Measurements from ENCODE around the gene BTG4.

BTG4 gene

DNA sequence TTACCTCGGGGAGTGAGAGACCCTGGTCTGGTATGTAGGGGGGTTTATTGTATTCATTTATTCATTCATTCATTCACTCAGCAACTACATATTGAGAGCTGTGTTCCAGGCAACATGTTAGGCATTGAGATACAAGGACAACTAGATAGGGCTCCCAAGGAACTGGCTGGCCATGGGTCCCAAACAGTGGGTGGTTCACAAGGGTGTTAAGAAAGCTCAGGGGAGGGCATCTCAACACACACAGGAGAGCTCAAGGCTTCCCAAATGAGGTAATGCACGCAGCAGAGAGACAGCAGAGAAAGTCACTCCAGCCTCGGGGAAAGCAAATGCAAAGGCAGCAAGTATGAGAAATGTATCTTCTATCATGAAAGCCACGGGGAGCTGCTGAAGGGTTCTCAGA lies 51.8 kb downstream of the BTG4 start:
- Histone ChIP-seq H3K79me1 (ENCODE audit: low read length) (no peaks in the 10 kb centered on the region), H2BK120ac (ENCODE audit: low read depth, low read length) (no peak overlapping the region), H3K27ac (ENCODE audit: low read depth, low read length) (no peak overlapping the region), H4K8ac (ENCODE audit: low read depth, low read length) (no peak overlapping the region), H3K56ac (ENCODE audit: low read length) (no peak overlapping the region), H3K79me2 (ENCODE audit: control insufficient read depth, insufficient read depth, low read length) (no peaks in the 10 kb centered on the region), H2BK15ac (replicated peaks; ENCODE audit: low read depth) (no peak overlapping the region), H3K9ac (ENCODE audit: low read length) (no peak overlapping the region), H2BK5ac (ENCODE audit: low read length) (no peak overlapping the region), H4K5ac (ENCODE audit: low read length) (no peak overlapping the region), H3K18ac (ENCODE audit: low read length) (no peak overlapping the region), H3K4me3 (ENCODE audit: low read length) (no peak overlapping the region), H3K27me3 (ENCODE audit: insufficient read depth, low read length, poor library complexity) (no peaks in the 10 kb centered on the region), H3K36me3 (ENCODE audit: control insufficient read depth, insufficient read depth, low read length) (no peaks in the 10 kb centered on the region), H3K4me2 (ENCODE audit: low read length) (no peak overlapping the region), H3K4ac (ENCODE audit: low read depth, low read length) (no peak overlapping the region), H3K23ac (ENCODE audit: low read length) (no peak overlapping the region), H3K4me1 (ENCODE audit: control insufficient read depth, low read depth, low read length) (no peaks in the 10 kb centered on the region), H2AK5ac (ENCODE audit: low read length) (no peak overlapping the region)
- DNase-seq = no peak
- no CpG with 5 or more reads among the region's 4 CpGs for WGBS (ENCODE audit: extremely low coverage, insufficient coverage, low lambda C conversion rate)

GRCh38 chr11:111459506-111460270 lies 52.5 kb downstream of the BTG4 start:
- no peak overlapping the region for H2BK120ac ChIP-seq (ENCODE audit: low read depth, low read length)
- H3K4me3 ChIP-seq (ENCODE audit: low read length) = no peak overlapping the region
- no peaks in the 10 kb centered on the region for H3K36me3 ChIP-seq (ENCODE audit: control insufficient read depth, insufficient read depth, low read length)
- WGBS (ENCODE audit: extremely low coverage, insufficient coverage, low lambda C conversion rate) = no CpG with 5 or more reads among the region's 9 CpGs
- no peak overlapping the region for H3K4ac ChIP-seq (ENCODE audit: low read depth, low read length)
- H2BK15ac ChIP-seq (replicated peaks; ENCODE audit: low read depth) = no peak overlapping the region
- no peak overlapping the region for H4K5ac ChIP-seq (ENCODE audit: low read length)
- no peaks in the 10 kb centered on the region for H3K79me1 ChIP-seq (ENCODE audit: low read length)
- no peak overlapping the region for H3K4me2 ChIP-seq (ENCODE audit: low read length)
- H3K79me2 ChIP-seq (ENCODE audit: control insufficient read depth, insufficient read depth, low read length) = no peaks in the 10 kb centered on the region
- no peak overlapping the region for H2BK5ac ChIP-seq (ENCODE audit: low read length)
- no peak overlapping the region for H3K18ac ChIP-seq (ENCODE audit: low read length)
- no peak overlapping the region for H3K9ac ChIP-seq (ENCODE audit: low read length)
- H3K27me3 ChIP-seq (ENCODE audit: insufficient read depth, low read length, poor library complexity) = no peaks in the 10 kb centered on the region
- H3K27ac ChIP-seq (ENCODE audit: low read depth, low read length) = no peak overlapping the region
- H3K4me1 ChIP-seq (ENCODE audit: control insufficient read depth, low read depth, low read length) = no peaks in the 10 kb centered on the region
- no peak overlapping the region for H3K56ac ChIP-seq (ENCODE audit: low read length)
- H2AK5ac ChIP-seq (ENCODE audit: low read length) = no peak overlapping the region
- peak; percentile 52 for DNase-seq
- no peak overlapping the region for H4K8ac ChIP-seq (ENCODE audit: low read depth, low read length)
- no peak overlapping the region for H3K23ac ChIP-seq (ENCODE audit: low read length)

DNA sequence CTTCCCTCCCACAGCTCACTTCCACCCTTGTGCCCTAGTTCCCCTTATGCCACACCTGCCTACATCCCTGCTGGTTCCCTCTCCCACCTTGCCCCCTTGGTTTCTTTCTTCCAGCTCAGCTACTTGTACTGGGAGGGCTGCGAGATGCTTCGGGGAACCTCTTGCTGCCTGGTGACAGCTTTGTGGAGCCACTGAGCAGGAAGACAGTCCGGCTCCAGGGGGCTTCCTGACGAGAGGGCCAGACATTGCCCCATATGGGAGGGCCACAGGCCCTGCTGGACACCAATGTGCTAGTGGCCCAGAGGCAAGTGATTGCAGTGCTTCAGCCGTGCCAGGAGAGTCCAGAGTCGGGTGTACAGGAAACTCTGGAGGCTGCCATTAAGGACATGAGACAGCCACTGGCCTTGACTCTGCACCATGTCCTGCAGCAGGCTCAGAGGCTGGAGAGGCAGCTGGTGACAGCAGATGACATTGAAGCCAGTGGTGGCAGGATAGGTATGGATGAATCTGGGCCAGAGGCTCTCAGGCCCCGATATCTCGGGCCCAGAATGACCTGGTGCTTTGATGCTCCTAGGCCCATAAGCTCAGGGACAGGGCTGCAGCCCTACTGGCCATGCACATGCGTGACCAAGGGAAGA lies 54.3 kb downstream of the BTG4 start:
- H3K27ac ChIP-seq (ENCODE audit: low read depth, low read length) = no peak overlapping the region
- H3K4me3 ChIP-seq (ENCODE audit: low read length) = no peak overlapping the region
- no peak overlapping the region for H3K4me2 ChIP-seq (ENCODE audit: low read length)
- no peaks in the 10 kb centered on the region for H3K36me3 ChIP-seq (ENCODE audit: control insufficient read depth, insufficient read depth, low read length)
- H2AK5ac ChIP-seq (ENCODE audit: low read length) = no peak overlapping the region
- H3K23ac ChIP-seq (ENCODE audit: low read length) = no peak overlapping the region
- no CpG with 5 or more reads among the region's 9 CpGs for WGBS (ENCODE audit: extremely low coverage, insufficient coverage, low lambda C conversion rate)
- H2BK5ac ChIP-seq (ENCODE audit: low read length) = no peak overlapping the region
- H3K9ac ChIP-seq (ENCODE audit: low read length) = no peak overlapping the region
- H3K79me1 ChIP-seq (ENCODE audit: low read length) = no peaks in the 10 kb centered on the region
- DNase-seq = no peak
- H3K18ac ChIP-seq (ENCODE audit: low read length) = no peak overlapping the region
- H4K5ac ChIP-seq (ENCODE audit: low read length) = no peak overlapping the region
- no peaks in the 10 kb centered on the region for H3K79me2 ChIP-seq (ENCODE audit: control insufficient read depth, insufficient read depth, low read length)
- H3K4me1 ChIP-seq (ENCODE audit: control insufficient read depth, low read depth, low read length) = no peaks in the 10 kb centered on the region
- H2BK15ac ChIP-seq (replicated peaks; ENCODE audit: low read depth) = no peak overlapping the region
- no peaks in the 10 kb centered on the region for H3K27me3 ChIP-seq (ENCODE audit: insufficient read depth, low read length, poor library complexity)
- no peak overlapping the region for H2BK120ac ChIP-seq (ENCODE audit: low read depth, low read length)
- no peak overlapping the region for H4K8ac ChIP-seq (ENCODE audit: low read depth, low read length)
- no peak overlapping the region for H3K56ac ChIP-seq (ENCODE audit: low read length)
- H3K4ac ChIP-seq (ENCODE audit: low read depth, low read length) = no peak overlapping the region

DNA sequence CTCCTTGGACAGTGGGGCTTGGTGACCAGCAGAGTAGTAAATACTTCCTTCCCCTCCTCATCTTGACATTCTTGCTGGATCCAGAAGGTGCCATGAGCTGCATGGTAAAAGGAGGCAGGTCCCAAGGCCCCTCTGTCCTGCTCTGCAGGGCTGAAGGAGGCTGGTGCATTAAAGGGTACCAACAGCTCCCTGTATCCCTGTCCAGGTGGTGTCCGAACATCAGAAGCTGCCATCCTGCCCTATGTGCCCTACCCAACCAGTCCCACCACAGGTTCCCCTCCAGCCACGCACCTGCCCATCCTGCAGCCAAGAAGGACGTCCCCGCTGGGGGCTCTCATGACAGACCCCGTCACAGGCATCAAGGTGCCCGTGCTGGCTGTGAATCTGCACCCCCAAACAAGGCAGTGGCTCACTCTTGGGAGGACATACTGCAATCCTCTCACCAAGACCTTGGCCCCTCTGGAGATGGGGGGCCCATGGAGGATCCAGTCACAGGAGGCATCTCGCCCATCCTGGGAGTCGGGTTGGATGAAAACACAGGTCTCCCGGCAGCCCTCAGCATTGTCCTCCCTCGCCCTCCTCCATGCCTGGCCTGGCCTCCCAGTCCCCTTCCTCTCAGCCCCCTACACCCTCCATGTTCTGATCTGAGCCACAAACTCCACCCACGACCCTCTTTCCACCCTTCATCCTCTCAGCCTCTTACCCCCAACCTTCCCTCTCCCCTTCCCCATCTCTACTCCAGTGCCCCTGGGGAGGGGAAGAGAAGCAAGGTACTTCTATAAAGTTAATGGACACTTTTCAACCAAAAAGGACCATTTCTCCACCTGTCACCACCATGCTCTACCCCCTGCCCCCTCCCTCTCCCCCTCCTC lies 55.1 kb downstream of the BTG4 start:
- Histone ChIP-seq H3K4me3 (ENCODE audit: low read length) (no peak overlapping the region), H3K4ac (ENCODE audit: low read depth, low read length) (no peak overlapping the region), H3K4me1 (ENCODE audit: control insufficient read depth, low read depth, low read length) (no peaks in the 10 kb centered on the region), H3K56ac (ENCODE audit: low read length) (no peak overlapping the region), H3K23ac (ENCODE audit: low read length) (no peak overlapping the region), H2BK15ac (replicated peaks; ENCODE audit: low read depth) (no peak overlapping the region), H3K79me2 (ENCODE audit: control insufficient read depth, insufficient read depth, low read length) (no peaks in the 10 kb centered on the region), H3K27me3 (ENCODE audit: insufficient read depth, low read length, poor library complexity) (no peaks in the 10 kb centered on the region), H2BK120ac (ENCODE audit: low read depth, low read length) (no peak overlapping the region), H2AK5ac (ENCODE audit: low read length) (no peak overlapping the region), H2BK5ac (ENCODE audit: low read length) (no peak overlapping the region), H3K27ac (ENCODE audit: low read depth, low read length) (no peak overlapping the region), H4K5ac (ENCODE audit: low read length) (no peak overlapping the region), H3K9ac (ENCODE audit: low read length) (no peak overlapping the region), H3K36me3 (ENCODE audit: control insufficient read depth, insufficient read depth, low read length) (no peaks in the 10 kb centered on the region), H3K18ac (ENCODE audit: low read length) (no peak overlapping the region), H4K8ac (ENCODE audit: low read depth, low read length) (no peak overlapping the region), H3K4me2 (ENCODE audit: low read length) (no peak overlapping the region), H3K79me1 (ENCODE audit: low read length) (no peaks in the 10 kb centered on the region)
- no CpG with 5 or more reads among the region's 11 CpGs for WGBS (ENCODE audit: extremely low coverage, insufficient coverage, low lambda C conversion rate)
- DNase-seq = no peak

DNA sequence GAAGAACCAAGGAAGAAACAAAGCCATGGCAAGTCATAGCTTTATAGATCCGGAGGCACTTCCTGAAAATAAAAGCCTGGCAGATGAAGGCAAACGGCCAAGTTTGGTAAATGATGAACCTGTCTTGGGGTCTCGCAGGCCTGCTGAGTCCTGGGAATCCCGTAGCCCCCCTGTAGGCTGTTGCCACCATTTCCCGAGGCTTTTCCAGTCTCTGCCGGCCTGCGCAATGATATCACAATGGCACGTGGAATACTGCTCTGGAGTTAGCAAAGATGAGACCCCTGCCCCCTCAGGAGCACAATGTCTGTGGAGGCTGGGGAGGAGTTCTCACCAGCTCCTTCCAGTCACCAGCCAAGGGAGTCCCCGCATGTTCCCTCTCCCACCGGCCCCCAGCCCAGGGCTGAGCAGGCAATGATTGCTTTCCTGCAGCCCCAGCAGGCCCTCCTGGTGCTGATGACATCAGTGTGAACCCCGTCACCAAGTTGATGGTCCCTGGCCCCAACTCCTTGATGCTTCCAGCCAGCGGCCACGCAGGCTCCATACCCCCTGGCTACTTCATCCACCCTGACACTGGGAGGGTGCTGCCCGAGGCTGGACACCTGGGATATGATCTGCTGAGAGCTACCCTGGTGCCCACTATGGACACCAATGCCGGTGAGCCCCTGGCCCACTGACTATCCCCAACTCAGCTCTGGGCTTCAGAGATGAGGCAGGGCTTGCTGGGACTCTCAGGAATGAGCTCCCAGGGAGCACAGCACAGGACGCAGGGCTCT lies 55.9 kb downstream of the BTG4 start:
- Histone ChIP-seq H3K4me1 (ENCODE audit: control insufficient read depth, low read depth, low read length) (no peaks in the 10 kb centered on the region), H2BK5ac (ENCODE audit: low read length) (no peak overlapping the region), H3K4me2 (ENCODE audit: low read length) (no peak overlapping the region), H3K27ac (ENCODE audit: low read depth, low read length) (no peak overlapping the region), H3K56ac (ENCODE audit: low read length) (no peak overlapping the region), H3K18ac (ENCODE audit: low read length) (no peak overlapping the region), H3K9ac (ENCODE audit: low read length) (no peak overlapping the region), H2BK120ac (ENCODE audit: low read depth, low read length) (no peak overlapping the region), H2AK5ac (ENCODE audit: low read length) (no peak overlapping the region), H3K36me3 (ENCODE audit: control insufficient read depth, insufficient read depth, low read length) (no peaks in the 10 kb centered on the region), H3K4ac (ENCODE audit: low read depth, low read length) (no peak overlapping the region), H3K79me2 (ENCODE audit: control insufficient read depth, insufficient read depth, low read length) (no peaks in the 10 kb centered on the region), H3K27me3 (ENCODE audit: insufficient read depth, low read length, poor library complexity) (no peaks in the 10 kb centered on the region), H4K5ac (ENCODE audit: low read length) (no peak overlapping the region), H2BK15ac (replicated peaks; ENCODE audit: low read depth) (no peak overlapping the region), H4K8ac (ENCODE audit: low read depth, low read length) (no peak overlapping the region), H3K79me1 (ENCODE audit: low read length) (no peaks in the 10 kb centered on the region), H3K4me3 (ENCODE audit: low read length) (no peak overlapping the region), H3K23ac (ENCODE audit: low read length) (no peak overlapping the region)
- no peak for DNase-seq
- no CpG with 5 or more reads among the region's 16 CpGs for WGBS (ENCODE audit: extremely low coverage, insufficient coverage, low lambda C conversion rate)

Data from mesendoderm (in vitro differentiated cells).